GM12801 (cell line): ENCODE results near the gene CCDC81.

Source experiments
- CTCF ChIP-seq: IDR thresholded peaks from one replicate; pipeline ENCODE4 v1.5.1; 2011; ENCODE audit warnings: control low read depth; ENCODE audit not compliant: insufficient read length; ENCODE audit errors: extremely low read depth

The CCDC81 gene

GRCh38 chr11:86443415-86443814, 68.7 kb downstream of the CCDC81 start:
- no peak for TF ChIP-seq CTCF

GRCh38 chr11:86444981-86445380, 70.3 kb downstream of the CCDC81 start:
- no peak for TF ChIP-seq CTCF

GRCh38 chr11:86446163-86446923, 71.7 kb downstream of the CCDC81 start:
- no peak for TF ChIP-seq CTCF

- TF ChIP-seq CTCF, result no peak
Measured at GRCh38 chr11:86446924-86447285, 72.2 kb downstream of the CCDC81 start.

- no peak for TF ChIP-seq CTCF
Measured at GRCh38 chr11:86447763-86448480, 73.2 kb downstream of the CCDC81 start.

- TF ChIP-seq CTCF, result no peak
Measured at GRCh38 chr11:86449993-86450629, 75.4 kb downstream of the CCDC81 start.

GRCh38 chr11:86453290-86454030, 78.8 kb downstream of the CCDC81 start:
- no peak for TF ChIP-seq CTCF
